Lower leg skin (tissue), 3 donors: ENCODE results near the gene PLEKHN1.
"Not testable (repeated sequence)": the region's sequence is repeated elsewhere in the genome, so short reads cannot be mapped to it uniquely, and the experiment has no call there.

ENCODE experiments used
- CTCF ChIP-seq, 3 donors: fragments of 450-650 bp; IDR thresholded peaks; one replicate each; pipeline ENCODE4 v1.5.1; 2016; ENCODE audit warnings: antibody characterized with exemption in 3 of 3, mild to moderate bottlenecking in 3 of 3, moderate library complexity in 2 of 3
- POLR2A ChIP-seq, 2 donors: fragments of 450-650 bp; IDR thresholded peaks; one replicate each; pipeline ENCODE4 v1.6.1; 2016 to 2017; ENCODE audit warnings: antibody characterized with exemption in 2 of 2, mild to moderate bottlenecking in 1 of 2, moderate library complexity in 1 of 2

- not testable (repeated sequence) for TF ChIP-seq CTCF, POLR2A (IDR thresholded peaks at IDR 0.05)
Measured at GRCh38 chr1:1018321-1018685, 52.0 kb downstream of the PLEKHN1 start.
